NCI-H1092 treated with DMSO at 0.1 percent for 48 hours (cell line): ENCODE results near the gene SLC66A2.
"Not testable (repeated sequence)": the region's sequence is repeated elsewhere in the genome, so short reads cannot be mapped to it uniquely, and the experiment has no call there.

Experiments
- DNase-seq: peaks from one replicate; lab custom pipeline; 2025; lab: John Stamatoyannopoulos, UW

Gene SLC66A2

GRCh38 chr18:79866889-79867574, 84.4 kb downstream of the SLC66A2 start:
- DNase-seq, result no peak

- DNase-seq, result not testable (repeated sequence)
Measured at GRCh38 chr18:79865951-79866350, 85.5 kb downstream of the SLC66A2 start.

DNA sequence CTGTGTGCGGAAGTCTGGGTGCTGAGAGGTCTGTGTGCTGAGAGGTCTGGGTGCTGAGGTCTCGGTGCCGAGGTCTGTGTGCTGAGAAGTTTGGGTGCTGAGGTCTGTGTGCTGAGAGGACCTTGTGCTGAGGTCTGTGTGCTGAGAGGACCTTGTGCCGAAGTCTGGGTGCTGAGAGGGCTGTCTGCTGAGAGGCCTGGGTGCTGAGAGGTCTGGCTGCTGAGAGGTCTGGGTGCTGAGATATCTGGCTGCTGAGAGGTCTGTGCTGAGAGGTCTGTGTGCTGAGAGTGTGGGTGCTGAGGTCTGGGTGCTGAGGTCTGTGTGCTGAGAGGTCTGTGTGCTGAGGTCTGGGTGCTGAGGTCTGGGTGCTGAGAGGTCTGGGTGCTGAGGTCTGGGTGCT, 86.5 kb downstream of the SLC66A2 start:
- DNase-seq, result not testable (repeated sequence)

- no peak for DNase-seq
Measured at GRCh38 chr18:79864006-79864725, 87.3 kb downstream of the SLC66A2 start.

DNA sequence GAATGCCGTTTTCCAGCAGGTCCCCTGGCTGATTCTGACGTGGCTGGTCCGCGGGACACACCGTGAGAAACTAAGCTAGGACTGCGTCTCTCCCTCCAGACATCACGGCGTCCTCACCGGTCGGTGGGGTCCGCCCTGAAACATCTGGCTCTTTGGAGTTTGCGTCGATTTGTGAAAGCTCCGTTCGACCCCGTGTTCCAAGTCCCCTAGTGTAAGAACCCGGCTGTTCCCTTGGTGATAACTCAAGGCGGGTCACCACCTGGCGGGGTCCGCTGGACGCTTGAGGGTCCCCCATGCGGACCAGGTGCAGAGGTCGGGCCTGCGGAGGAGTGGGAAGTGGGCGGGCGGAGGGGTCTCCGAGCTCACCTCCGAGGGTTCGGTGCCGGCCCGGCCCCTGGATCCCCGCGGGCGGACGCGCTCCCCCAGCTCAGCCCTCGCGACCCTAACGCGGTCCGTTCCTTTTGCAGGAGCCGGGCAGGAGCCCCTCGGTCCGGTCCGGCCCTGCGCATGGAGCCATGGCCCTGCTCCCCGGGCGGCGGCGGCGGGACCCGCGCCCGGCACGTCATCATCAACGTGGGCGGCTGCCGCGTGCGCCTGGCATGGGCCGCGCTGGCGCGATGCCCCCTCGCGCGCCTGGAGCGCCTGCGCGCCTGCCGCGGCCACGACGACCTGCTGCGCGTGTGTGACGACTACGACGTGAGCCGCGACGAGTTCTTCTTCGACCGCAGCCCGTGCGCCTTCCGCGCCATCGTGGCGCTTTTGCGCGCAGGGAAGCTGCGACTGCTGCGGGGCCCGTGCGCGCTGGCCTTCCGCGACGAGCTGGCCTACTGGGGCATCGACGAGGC, 88.1 kb downstream of the SLC66A2 start:
- no peak for DNase-seq

- DNase-seq, result no peak
Measured at GRCh38 chr18:79862562-79862961, 88.9 kb downstream of the SLC66A2 start.

DNA sequence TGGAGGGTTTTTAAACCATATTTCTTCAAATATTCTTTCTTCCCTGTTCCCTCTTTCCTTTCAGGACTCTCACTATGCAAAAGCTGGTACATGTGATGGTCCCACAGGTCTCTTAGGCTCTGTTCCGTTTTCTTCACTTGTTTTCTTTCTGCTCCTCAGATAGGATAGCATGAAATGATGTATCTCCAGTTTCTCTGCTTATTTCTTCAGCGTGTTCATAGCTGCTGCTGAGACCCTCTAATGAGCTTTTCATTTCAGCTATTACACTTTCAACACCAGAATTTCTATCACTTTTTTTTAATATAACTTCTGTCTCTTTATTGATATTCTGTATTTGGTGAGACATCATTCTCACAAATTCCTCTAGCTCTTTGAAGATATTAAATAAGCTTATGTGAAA, 89.8 kb downstream of the SLC66A2 start:
- DNase-seq, result no peak

DNA sequence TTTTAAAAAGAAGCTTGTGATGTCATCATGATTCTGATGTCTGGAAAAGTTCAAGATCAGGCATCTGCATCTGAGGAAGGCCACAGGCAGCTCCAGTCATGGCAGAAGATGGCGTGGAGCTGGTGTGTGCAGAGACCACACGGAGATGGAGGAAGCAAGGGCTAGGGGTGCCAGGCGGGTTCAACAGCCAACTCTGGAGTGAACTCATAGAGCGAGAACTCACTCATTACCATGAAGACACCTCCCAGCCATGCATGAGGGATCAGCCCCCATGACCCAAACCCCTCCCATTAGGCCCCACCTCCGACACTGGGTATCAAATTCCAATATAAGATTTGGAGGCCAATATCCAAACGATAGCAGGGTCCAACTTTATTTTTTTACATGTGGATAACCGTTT, 92.1 kb downstream of the SLC66A2 start:
- DNase-seq, result no peak

DNA sequence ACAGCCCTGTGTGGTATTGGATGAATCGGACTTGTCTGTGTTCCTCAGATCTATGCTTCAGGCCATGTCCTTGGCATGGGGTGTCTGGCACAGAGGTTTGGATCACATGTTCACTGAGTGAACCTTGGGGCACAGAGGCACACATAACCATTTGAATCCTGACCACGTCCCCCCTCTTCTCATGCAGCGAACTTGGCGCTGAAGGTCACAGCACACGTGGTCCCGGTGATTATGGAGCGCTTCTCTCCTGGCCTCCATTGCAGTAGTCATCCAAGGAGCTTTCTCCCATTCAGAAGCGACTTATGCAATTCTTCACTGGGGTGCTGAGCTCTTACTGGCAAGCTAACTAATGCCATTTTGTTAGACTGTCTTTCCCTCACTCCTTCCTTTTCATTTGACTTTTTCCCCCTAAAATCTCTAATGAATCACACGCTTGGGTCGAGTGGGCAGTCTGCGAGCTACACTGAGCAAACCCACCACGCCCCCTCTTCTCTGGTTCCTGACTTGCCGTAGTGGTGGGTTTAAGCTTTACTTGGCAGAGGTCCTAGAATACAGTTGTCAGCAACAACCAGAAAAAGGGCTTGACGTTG, 94.3 kb downstream of the SLC66A2 start:
- DNase-seq, result peak; percentile 88

DNA sequence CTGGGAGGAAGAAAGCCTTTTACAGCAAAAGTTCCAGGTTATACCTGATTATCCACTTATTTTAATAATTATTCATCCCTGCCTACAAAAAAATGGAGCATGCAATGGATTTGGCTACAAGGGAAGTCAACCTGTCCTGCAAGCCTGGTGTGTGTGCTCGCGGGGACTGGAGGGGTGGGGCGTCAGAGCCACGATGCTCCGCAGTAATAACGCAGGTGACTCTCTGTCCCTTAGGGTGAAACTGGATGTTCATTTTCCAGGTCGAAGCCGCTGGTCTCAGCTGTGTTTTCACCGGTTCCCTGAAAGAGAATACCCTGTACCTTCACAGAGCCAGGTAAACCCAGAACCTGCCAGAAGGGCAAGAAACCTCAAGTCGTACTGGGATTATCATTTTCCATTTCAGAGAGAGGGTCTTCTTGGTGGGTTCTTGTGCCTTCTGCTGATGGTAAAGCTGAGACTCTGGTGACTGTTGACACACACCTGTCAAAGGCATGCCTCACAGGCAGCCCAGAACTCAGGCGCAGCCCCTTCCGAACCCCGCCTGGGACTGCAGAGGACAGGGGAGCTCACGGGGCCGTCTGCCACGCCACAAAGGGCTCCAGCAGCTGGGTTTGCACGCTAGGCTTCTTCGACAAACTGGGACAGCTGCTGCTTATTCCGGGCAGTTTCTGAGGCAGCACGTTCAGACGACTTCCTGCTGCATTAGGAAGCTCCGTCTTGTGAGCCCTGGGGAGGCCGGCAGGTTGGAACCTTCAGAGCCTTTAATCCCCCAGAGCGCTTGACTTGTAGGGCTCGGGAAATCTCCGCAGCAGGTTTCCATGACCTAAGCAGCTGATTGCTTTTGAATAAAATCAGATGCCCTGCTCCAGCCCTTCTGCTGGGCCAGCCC, 95.1 kb downstream of the SLC66A2 start:
- DNase-seq, result peak; percentile 36

- no peak for DNase-seq
Measured at GRCh38 chr18:79855147-79855933, 96.1 kb downstream of the SLC66A2 start.

- DNase-seq, result no peak
Measured at GRCh38 chr18:79853993-79854364, 97.5 kb downstream of the SLC66A2 start.

DNA sequence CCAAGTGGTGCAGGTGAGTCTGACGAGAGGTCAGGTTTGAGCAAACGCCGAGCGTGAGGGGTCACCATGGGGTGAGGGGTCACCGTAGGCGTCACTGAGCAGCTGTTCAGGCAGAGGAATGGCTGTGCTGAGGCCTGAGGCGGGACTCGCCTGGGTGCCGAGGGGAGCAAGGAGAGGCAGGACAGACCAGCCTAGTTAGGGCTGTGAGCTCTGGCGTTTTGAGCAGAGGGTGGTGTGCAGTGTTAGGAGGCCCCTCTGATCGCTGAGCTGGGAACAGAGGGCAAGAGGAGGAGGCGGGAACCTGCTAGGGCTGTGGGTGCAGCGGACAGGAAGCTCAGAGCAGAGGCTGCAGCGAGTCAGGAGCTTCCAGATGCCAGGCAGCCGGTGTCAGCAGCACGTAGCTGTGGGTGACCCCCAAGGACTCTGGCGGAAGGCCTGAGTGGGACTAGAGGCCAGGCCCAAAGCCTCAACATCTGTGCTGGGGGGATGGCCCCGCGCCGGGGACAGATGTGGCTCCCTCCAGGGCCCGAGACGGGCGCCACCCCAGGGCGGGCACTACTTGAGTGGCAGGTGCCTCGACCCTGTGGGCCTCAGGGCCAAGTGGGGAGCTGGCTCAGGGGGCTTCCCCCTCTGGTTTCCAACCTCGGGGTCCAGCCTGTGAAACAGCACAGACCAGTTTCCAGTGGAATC, 98.0 kb downstream of the SLC66A2 start:
- no peak for DNase-seq

GRCh38 chr18:79852561-79853302, 98.7 kb downstream of the SLC66A2 start:
- DNase-seq, result no peak
